Measurements from ENCODE around the gene ANO10. TPM values are rescaled to one million over a fixed set of nuclear protein-coding genes. Genes with fewer than 3 reads are reported as not detected.

ANO10 gene
- total RNA-seq, 4 donors from 2014 or later, result 28.0 to 41.8 (median 33.9) TPM

GRCh38 chr3:43346978-43347749 is 274.6 kb downstream of the ANO10 start:
- TF ChIP-seq CTCF (IDR thresholded peaks at IDR 0.05; ENCODE audit: low read depth), result no peak

GRCh38 chr3:43345877-43346276 is 275.9 kb downstream of the ANO10 start:
- TF ChIP-seq CTCF (IDR thresholded peaks at IDR 0.05; ENCODE audit: low read depth), result no peak

GRCh38 chr3:43345246-43345645 is 276.6 kb downstream of the ANO10 start:
- no peak for TF ChIP-seq CTCF (IDR thresholded peaks at IDR 0.05; ENCODE audit: low read depth)

- no peak for TF ChIP-seq CTCF (IDR thresholded peaks at IDR 0.05; ENCODE audit: low read depth)
Observed at GRCh38 chr3:43344520-43344919, 277.3 kb downstream of the ANO10 start.

- no peak for TF ChIP-seq CTCF (IDR thresholded peaks at IDR 0.05; ENCODE audit: low read depth)
Observed at GRCh38 chr3:43343815-43344214, 278.0 kb downstream of the ANO10 start.

- no peak for TF ChIP-seq CTCF (IDR thresholded peaks at IDR 0.05; ENCODE audit: low read depth)
Observed at GRCh38 chr3:43343185-43343584, 278.6 kb downstream of the ANO10 start.

GRCh38 chr3:43341788-43342187 is 280.0 kb downstream of the ANO10 start:
- TF ChIP-seq CTCF (IDR thresholded peaks at IDR 0.05; ENCODE audit: low read depth), result no peak

Measured in subcutaneous adipose tissue (tissue), 4 donors.